ENCODE measurements around the gene SMIM14.
"Not testable (repeated sequence)": the region's sequence is repeated elsewhere in the genome, so short reads cannot be mapped to it uniquely, and the experiment has no call there.

SMIM14 gene

GRCh38 chr4:39596971-39597370 lies 41.7 kb downstream of the SMIM14 start:
- DNase-seq (ENCODE audit: low read depth in 2 of 2): no peak

- DNase-seq (ENCODE audit: low read depth in 2 of 2): no peak
Measured at GRCh38 chr4:39591290-39591689, 47.4 kb downstream of the SMIM14 start.

- DNase-seq (ENCODE audit: low read depth in 2 of 2): no peak
Measured at GRCh38 chr4:39587881-39588280, 50.8 kb downstream of the SMIM14 start.

- DNase-seq (ENCODE audit: low read depth in 2 of 2): no peak
Measured at GRCh38 chr4:39574946-39575345, 63.7 kb downstream of the SMIM14 start.

DNA sequence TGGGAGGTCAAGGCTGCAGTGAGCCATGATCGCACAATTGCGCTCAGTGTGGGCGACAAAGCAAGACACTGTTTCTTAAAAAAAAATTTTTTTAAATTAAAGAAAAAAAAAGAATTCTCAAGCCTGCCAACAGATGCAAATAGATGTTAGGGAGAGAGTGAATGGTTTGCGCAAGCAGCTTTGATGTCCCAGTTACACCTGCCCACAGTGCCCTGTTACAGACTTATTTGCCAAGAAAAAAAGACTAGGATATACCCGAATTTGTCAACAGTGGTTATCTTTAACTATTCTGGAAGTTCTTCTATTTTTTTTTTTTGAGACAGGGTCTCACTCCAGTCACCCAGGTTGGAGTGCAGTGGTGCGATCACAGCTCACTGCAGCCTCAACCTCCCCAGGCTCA lies 67.2 kb downstream of the SMIM14 start:
- DNase-seq (ENCODE audit: low read depth in 2 of 2): no peak

DNA sequence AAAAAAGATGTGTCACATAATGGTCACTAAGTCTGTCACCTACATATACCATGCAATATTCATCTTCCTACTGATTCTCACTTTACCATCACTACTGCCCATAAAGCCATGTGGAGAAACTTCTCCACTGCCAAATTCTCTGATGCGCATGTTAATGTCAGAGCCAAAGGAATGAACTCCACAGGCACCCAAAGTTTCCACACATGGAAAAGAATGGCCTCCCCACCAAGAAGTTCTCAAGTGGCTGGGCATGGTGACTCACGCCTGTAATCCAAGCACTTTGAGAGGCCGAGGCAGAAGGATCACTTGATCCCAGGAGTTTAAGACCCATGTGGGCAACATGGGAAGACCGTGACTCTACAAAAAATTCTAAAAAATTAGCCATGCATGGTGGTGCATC lies 67.6 kb downstream of the SMIM14 start:
- DNase-seq (ENCODE audit: low read depth in 2 of 2): no peak

GRCh38 chr4:39569209-39569608 lies 69.5 kb downstream of the SMIM14 start:
- no peak for DNase-seq (ENCODE audit: low read depth in 2 of 2)

GRCh38 chr4:39568805-39569204 lies 69.9 kb downstream of the SMIM14 start:
- DNase-seq (ENCODE audit: low read depth in 2 of 2): no peak

DNA sequence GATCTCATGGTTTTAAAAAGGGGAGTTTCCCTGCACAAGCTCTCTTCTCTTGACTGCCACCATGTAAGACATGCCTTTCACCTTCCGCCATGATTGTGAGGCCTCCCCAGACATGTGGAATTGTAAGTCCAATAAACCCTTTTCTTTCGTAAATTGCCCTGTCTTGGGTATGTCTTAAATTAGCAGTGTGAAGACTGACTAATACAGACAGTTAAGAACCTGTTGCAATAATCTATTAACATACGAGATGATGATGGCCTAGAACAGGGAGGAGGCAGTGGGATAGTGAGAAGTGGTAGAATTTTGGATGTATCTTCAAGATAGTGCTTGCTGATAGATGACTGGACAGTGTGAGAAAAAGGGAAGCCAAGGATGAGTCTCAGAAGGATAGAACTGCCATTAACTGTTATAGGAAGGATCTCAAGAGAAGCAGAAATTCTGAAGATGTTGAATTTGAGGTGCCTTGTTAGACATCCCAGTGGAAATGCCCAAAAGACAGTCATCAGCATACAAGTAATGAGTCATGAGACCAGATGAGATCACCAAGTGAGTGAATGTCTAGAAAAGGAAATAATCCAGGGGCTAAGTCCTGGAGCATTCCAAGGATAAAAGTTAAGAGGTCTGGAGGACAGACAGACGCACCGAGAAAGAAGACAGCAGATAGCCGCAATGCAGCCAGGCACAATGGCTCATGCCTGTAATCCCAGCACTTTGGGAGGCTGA lies 72.6 kb downstream of the SMIM14 start:
- no peak for DNase-seq (ENCODE audit: low read depth in 2 of 2)

DNA sequence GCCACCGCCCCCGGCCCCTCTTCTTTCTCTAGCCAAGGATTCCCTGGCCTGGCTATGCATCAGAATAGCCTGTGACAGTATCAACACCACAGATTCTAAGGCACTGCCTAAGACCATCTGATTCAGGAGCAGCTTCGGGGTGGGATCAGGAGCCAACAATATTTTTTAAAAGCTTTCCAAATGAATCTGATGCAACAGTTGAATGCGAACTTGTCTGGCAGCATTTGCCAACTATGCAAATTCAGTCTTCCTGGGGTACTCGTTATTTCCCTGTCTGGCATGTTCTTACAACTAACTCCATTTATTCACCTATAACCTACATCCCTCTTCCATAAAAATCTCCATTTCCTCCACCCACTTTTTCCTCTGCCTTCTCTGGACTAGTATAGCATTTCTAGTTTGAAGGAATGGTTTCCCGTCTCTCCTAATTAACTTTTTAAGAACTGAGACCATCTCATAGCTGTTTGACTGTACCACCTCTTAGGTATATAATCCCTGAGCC lies 75.3 kb downstream of the SMIM14 start:
- DNase-seq (ENCODE audit: low read depth in 2 of 2): no peak

DNA sequence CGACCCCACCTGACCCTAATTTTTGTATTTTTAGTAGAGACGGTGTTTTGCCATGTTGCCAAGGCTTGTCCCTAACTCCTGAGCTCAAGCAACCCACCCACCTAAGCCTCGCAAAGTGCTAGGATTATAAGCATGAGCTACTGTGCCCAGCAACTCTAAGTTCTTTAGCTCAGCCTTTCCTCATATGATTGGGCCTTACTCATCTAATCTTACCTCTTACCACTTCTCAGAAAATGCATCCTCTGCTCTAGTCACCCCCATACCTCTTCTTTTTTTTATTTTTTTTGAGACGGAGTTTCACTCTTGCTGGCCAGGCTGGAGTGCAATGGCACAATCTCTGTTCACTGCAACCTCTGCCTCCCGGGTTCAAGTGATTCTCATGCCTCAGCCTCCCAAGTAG lies 75.9 kb downstream of the SMIM14 start:
- no peak for DNase-seq (ENCODE audit: low read depth in 2 of 2)

DNA sequence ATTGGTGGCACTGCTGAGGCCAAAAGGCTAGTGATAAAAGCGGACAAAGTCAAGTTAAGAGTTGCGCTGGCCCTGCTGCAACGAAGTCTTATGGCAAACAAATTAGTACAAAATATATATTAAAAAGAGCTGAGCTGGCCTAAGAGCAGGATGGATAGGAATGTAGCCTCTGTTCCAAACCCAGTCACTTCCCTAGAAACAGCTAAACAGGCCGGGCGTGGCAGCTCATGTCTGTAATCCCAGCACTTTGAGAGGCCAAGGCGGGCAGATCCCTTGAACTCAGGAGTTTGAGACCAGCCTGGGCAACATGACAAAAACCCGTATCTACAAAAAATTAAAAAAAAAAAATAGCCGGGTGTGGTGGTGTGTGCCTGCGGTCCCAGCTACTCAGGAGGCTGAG lies 79.0 kb downstream of the SMIM14 start:
- DNase-seq (ENCODE audit: low read depth in 2 of 2): no peak

DNA sequence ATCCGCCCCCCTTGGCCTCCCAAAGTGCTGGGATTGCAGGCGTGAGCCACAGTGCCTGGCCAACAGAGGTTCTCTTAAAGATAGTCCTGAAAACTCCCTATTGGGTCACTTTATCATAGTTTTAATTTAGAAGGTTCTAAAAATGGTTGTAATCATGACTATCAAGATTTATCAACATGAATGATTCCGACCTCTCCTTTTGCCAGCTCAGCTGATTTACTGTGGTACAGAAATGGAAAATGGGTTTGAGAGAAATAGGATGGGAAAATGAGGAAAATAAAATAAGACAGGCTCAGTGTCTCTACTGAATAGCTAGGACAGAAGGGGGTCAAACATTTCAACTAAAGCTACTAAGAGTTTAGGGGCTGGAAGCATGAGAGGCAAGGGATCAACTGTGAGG lies 83.2 kb downstream of the SMIM14 start:
- no peak for DNase-seq (ENCODE audit: low read depth in 2 of 2)

DNA sequence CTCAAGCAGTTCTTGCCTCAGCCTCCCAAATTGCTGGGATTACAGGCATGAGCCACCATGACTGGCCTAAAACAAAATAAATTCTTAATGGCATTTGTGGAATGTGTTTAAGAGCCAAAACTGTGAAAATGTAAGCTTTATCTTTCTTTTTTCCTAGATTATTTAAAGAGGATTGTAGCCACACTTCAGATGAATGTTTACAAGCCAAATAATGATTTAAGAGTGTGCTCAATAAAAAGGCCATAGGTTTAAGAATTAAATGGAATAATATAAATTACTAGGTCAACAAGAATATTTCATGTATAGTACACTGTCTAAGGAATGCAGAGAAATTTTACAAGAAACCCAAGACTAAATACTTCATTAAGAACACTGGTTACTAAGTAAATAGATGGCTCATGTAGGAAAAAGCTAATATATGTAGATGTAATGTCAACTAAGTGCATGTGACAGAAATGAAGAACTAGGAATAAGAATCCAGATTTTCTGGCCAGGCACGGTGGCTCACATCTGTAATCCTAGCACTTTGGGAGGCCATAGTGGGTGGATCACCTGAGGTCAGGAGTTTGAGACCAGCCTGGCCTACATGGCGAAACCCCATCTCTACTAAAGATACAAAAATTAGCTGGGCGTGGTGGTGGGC lies 90.1 kb downstream of the SMIM14 start:
- DNase-seq (ENCODE audit: low read depth in 2 of 2): no peak

- DNase-seq (ENCODE audit: low read depth in 2 of 2): no peak
Measured at GRCh38 chr4:39544580-39545315, 93.9 kb downstream of the SMIM14 start.

DNA sequence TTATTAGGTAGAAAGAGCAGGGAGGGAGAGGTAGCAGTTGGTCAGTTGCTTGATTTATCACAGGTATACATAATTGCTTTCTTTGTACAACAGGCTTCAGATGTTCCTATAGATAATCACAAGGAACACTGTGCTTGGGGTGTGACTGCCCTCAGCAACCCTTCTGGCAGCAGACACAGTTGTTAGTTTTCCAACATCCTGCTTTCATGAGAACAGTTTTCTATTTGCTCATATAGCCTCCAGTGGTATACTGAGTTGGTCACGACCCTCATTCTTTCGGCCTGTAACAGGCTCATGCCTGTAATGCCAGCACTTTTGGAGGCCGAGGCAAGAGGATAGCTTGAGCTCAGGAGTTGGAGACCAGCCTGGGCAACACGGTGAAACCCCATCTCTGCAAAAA lies 94.6 kb downstream of the SMIM14 start:
- DNase-seq (ENCODE audit: low read depth in 2 of 2): not testable (repeated sequence)

DNA sequence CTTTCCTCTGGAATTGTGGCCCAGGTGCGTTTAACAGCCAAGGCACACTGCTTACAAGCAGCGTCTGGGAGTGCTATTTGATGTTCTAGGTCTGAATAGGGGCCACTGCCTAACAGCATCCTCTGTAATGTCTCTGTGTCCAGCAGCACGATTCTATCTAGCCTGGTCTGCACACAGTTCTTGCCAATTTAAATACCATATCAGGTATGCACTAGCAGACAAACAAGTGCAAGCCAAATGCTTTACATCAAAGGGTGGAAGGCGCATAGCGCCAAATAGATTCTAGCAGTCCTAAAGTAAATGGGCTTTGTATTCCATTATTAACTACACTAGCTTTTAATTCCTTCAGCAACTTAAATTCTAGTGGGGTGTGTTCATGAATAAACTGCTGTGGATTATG lies 95.6 kb downstream of the SMIM14 start:
- no peak for DNase-seq (ENCODE audit: low read depth in 2 of 2)

GRCh38 chr4:39542611-39543012 lies 96.1 kb downstream of the SMIM14 start:
- DNase-seq (ENCODE audit: low read depth in 2 of 2): no peak

GRCh38 chr4:39541987-39542610 lies 96.6 kb downstream of the SMIM14 start:
- DNase-seq (ENCODE audit: low read depth in 2 of 2): no peak

GRCh38 chr4:39539089-39539611 lies 99.5 kb downstream of the SMIM14 start:
- no peak for DNase-seq (ENCODE audit: low read depth in 2 of 2)

DNA sequence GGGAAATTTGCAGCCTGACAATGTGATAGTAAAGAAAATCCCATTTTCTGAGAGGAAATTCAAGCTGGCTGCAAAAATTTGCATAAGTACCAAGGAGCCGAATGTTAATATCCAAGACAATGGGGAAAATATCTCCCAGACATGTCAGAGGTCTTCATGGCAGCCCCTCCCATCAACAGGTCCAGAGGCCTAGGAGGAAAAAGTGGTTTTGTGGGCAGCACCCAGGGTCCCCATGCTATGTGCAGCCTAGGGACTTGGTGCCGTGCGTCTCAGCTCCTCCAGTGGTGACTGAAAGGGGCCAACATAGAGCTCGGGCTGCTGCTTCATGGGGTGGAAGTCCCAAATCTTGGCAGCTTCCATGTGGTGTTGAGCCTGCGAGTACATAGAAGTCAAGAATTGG lies 105.1 kb downstream of the SMIM14 start:
- no peak for DNase-seq (ENCODE audit: low read depth in 2 of 2)

GRCh38 chr4:39532237-39532636 lies 106.4 kb downstream of the SMIM14 start:
- not testable (repeated sequence) for DNase-seq (ENCODE audit: low read depth in 2 of 2)

Measured in stimulated activated CD8-positive, alpha-beta memory T cell treated with anti-CD3 and anti-CD28 coated beads, Interleukin-15, amount 100 ng/mL, for 4 hours (primary cell).